Astrocyte of the cerebellum (primary cell): ENCODE measurements around the gene FLCN.
"Not testable (repeated sequence)": the region's sequence is repeated elsewhere in the genome, so short reads cannot be mapped to it uniquely, and the experiment has no call there.

Source experiments
- DNase-seq: peaks from one replicate; pipeline ENCODE4 v3.0.0-alpha.2; 2011; ENCODE audit warnings: low read depth
- H3K4me3 ChIP-seq: 2 replicates; pipeline ENCODE4 v1.5.1; 2011; ENCODE audit warnings: mild to moderate bottlenecking, low read depth, low read length, moderate library complexity
- in situ Hi-C: cut with HindIII; loops from 2 replicates; pipeline ENCODE4 v1.10.0; 2017; ENCODE audit warnings: low sequenced_read_pairs
- TF ChIP-seq, protein P1 (sequence below): IDR thresholded peaks from 2 replicates; pipeline ENCODE4 v1.5.1; 2012; ENCODE audit warnings: low read length, low read depth, moderate library complexity, mild to moderate bottlenecking; ENCODE audit errors: missing control alignments

The FLCN gene

DNA sequence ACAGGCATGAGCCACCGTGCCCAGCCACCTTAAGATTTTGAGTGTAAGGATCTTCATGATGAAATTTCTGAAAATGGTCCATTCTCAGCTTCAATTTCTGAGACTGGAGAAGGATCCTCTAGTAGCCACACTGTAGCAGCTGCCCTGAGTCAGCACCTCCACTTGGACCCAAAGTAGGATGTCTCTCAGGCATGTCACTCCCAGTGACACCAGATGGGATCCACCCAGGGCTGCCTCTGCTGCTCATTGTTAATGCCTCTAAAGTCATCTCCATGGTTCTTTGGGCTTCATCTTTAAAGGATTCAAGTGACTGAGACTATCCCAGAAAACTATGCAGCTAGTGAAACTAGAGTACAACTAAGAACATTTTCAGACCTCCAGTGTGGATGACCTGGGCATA lies 38.7 kb downstream of the FLCN start:
- H3K4me3 ChIP-seq: no peak overlapping the region
- TF ChIP-seq, protein P1, sequence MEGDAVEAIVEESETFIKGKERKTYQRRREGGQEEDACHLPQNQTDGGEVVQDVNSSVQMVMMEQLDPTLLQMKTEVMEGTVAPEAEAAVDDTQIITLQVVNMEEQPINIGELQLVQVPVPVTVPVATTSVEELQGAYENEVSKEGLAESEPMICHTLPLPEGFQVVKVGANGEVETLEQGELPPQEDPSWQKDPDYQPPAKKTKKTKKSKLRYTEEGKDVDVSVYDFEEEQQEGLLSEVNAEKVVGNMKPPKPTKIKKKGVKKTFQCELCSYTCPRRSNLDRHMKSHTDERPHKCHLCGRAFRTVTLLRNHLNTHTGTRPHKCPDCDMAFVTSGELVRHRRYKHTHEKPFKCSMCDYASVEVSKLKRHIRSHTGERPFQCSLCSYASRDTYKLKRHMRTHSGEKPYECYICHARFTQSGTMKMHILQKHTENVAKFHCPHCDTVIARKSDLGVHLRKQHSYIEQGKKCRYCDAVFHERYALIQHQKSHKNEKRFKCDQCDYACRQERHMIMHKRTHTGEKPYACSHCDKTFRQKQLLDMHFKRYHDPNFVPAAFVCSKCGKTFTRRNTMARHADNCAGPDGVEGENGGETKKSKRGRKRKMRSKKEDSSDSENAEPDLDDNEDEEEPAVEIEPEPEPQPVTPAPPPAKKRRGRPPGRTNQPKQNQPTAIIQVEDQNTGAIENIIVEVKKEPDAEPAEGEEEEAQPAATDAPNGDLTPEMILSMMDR: no peak
- DNase-seq: no peak
- in situ Hi-C loops: no loop called here

DNA sequence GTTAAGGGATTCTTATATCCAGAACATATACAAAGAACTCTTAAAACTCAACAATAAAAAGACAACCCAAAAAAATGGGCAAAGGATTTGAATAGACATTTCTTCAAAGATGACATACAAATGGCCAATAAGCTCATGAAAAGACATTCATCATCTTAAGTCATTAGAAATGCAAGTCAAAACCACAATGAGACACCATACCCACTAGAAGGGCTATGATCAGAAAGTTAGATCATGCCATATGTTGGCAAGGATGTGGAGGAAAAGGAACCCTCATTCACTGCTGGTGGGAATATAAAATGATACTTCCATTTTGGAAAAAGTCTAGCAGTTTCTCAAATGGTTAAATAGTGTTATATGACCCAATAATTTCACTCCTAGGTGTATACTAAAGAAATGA lies 40.2 kb downstream of the FLCN start:
- TF ChIP-seq, protein P1: no peak
- H3K4me3 ChIP-seq: no peak overlapping the region
- no peak for DNase-seq
- in situ Hi-C loops: no loop called here

DNA sequence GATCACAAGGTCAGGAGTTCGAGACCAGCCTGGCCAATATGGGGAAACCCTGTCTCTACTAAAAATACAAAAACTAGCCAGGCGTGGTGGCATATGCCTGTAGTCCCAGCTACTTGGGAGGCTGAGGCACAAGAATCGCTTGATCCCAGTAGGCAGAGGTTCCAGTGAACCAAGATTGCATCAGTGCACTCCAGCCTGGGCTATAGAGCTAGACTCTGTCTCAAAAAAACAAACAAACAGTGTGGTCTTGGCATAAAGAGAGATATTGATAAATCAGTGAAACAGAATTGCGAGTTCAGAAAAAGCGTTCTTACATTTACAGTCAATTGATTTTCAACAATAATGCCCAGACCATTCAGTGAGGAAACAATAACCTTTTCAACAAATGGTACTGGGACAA lies 41.5 kb downstream of the FLCN start:
- H3K4me3 ChIP-seq, DNase-seq, in situ Hi-C loops: not testable (repeated sequence)

DNA sequence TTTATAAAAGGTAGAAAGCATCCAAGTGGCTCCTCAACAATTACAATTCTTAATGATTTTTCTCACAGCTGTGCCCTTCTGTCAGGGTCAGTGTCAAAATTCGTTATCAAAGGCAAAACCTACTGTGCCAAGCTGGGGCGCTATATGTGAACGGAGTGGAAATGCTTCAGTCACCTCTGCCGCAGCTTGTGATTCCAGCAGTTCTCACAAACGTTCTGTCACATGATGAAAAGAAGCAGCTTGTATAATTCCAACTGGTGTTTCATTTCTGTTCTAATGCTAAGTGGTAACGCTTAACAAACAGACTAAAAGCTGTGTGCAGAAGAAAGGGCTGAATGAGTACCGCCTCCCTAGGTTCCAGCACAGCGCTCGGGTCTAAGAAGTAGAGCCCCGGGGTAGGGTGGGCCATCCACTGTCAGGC lies 45.0 kb downstream of the FLCN start:
- H3K4me3 ChIP-seq: no peak overlapping the region
- no peak for DNase-seq
- in situ Hi-C loops: no loop called here
- TF ChIP-seq, protein P1: no peak

DNA sequence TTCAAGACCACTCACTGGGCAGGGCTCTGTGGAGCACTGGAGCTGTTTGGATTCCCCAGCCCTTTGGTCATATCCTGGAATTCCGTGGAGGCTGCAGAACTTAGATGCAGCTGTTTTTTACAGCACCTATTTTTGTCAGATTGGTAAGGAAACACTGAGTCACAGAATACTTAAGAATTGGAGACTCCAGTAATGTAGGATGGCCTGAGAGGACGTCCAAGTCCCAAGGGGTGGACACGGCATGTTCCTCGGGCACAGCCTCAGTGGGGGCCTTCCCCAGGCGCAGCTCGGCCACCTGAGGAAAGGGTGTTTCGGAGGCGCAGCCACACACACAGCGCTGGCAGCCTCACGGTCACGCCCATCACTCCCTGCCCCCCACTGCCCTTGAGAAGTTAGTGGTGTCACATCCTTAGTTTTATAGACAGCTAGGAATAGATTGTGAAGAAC lies 45.6 kb downstream of the FLCN start:
- TF ChIP-seq, protein P1: no peak
- DNase-seq: peak; percentile 26
- in situ Hi-C loops: no loop called here
- H3K4me3 ChIP-seq: no peak overlapping the region

DNA sequence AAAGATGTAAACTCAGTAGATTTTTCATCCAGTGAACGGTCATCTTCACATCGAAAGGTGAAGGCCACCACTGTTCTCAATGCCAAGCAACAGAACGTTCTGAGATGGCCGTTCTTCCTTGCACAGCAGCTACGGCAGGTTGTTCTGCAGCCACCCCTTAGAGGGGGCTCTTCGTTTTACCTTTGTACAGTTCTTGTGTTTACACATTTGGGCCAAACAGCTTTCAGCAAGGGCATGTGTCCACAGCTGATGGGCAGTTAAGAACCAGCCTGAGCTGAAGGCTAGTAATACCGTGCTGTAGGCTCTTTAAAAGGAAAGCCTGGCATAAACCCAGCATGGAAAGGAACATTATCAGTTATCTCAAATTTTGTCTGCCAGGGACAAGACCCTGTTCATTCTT lies 46.8 kb downstream of the FLCN start:
- in situ Hi-C loops: no loop called here
- no peak for DNase-seq
- TF ChIP-seq, protein P1: no peak
- H3K4me3 ChIP-seq: no peak overlapping the region

DNA sequence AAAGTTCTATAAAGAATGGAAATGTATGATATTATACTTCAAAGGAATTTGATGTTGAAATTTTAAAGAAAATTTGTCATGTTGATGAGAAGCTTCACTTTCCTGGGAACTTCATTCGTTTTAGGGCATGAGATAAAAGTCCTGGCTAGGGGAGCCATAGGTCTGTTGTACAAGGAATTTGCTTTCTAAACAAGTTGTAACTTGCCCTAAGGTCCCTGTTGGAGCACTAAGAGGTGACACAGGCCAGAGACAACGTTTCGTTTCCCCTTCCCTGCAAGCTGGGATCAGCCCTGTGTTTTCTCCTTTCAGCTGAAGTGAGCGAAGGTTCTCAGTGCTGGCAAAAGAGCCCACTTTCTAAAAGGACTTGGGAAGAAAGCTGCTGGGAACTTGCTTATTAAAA lies 47.4 kb downstream of the FLCN start:
- H3K4me3 ChIP-seq: no peak overlapping the region
- in situ Hi-C loops: loop anchor here (5.0 kb wide), 1 partner anchor 92 kb away; no protein-coding TSS in a partner anchor
- DNase-seq: no peak
- TF ChIP-seq, protein P1: no peak
